Fibroblast of lung (primary cell): Measurements from ENCODE around the gene GRHL3. TPM values are rescaled to one million over a fixed set of nuclear protein-coding genes. Genes with fewer than 3 reads are reported as not detected.

ENCODE experiments used
- DNase-seq, 2 donors: peaks; one replicate each; pipeline versions ENCODE4 v3.0.0 to v3.0.0-alpha.2; 2010; ENCODE audit warnings: low read depth in 2 of 2
- H2AFZ ChIP-seq: 2 replicates; pipeline ENCODE4 v1.5.1; 2012; ENCODE audit warnings: low read length, control low read depth, inconsistent platforms
- H3K27ac ChIP-seq: 2 replicates; pipeline ENCODE4 v1.5.1; 2011; ENCODE audit warnings: low read length, control low read depth; ENCODE audit not compliant: insufficient read depth
- H3K27me3 ChIP-seq: 2 replicates; pipeline ENCODE4 v1.5.1; 2011; ENCODE audit warnings: mild to moderate bottlenecking, low read length; ENCODE audit not compliant: control insufficient read depth, insufficient read depth
- H3K36me3 ChIP-seq: 2 replicates; pipeline ENCODE4 v1.5.1; 2011; ENCODE audit warnings: low read length; ENCODE audit not compliant: control insufficient read depth, insufficient read depth
- H3K4me1 ChIP-seq: 2 replicates; pipeline ENCODE4 v1.5.1; 2011; ENCODE audit warnings: low read length; ENCODE audit not compliant: control insufficient read depth, insufficient read depth; ENCODE audit errors: extremely low read depth
- H3K4me2 ChIP-seq: 2 replicates; pipeline ENCODE4 v1.5.1; 2011; ENCODE audit warnings: low read length, control low read depth; ENCODE audit not compliant: insufficient read depth; ENCODE audit errors: extremely low read depth
- H3K4me3 ChIP-seq, 4 experiments: fragments of 200-600 bp in 1 of 4; sonication (generic) in 1 of 4; replicated peaks in 1 of 4; 2 replicates each; pipeline ENCODE4 v1.5.1; 2011 to 2016; ENCODE audit warnings: low read length in 4 of 4, low read depth in 3 of 4, mild to moderate bottlenecking in 3 of 4, control low read depth in 2 of 4, inconsistent platforms in 1 of 4, mixed read lengths in 1 of 4; ENCODE audit not compliant: insufficient read depth in 1 of 4; ENCODE audit errors: control extremely low read depth in 1 of 4
- H3K79me2 ChIP-seq: 2 replicates; pipeline ENCODE4 v1.5.1; 2012; ENCODE audit warnings: mild to moderate bottlenecking, low read length, inconsistent platforms; ENCODE audit not compliant: control insufficient read depth, insufficient read depth
- H3K9ac ChIP-seq: 2 replicates; pipeline ENCODE4 v1.5.1; 2011; ENCODE audit warnings: mild to moderate bottlenecking, low read length, control low read depth; ENCODE audit not compliant: insufficient read depth
- H3K9me3 ChIP-seq: 2 replicates; pipeline ENCODE4 v1.5.1; 2012; ENCODE audit warnings: low read depth, low read length; ENCODE audit not compliant: control insufficient read depth, insufficient read depth
- H4K20me1 ChIP-seq: 2 replicates; pipeline ENCODE4 v1.5.1; 2011; ENCODE audit warnings: low read length; ENCODE audit not compliant: control insufficient read depth, insufficient read depth; ENCODE audit errors: extremely low read depth
- EZH2 ChIP-seq: IDR thresholded peaks from 2 replicates; pipeline ENCODE4 v1.5.1; 2012; ENCODE audit warnings: low read length, control low read depth, mild to moderate bottlenecking; ENCODE audit errors: missing control alignments
- polyA plus RNA-seq, 2 donors: library from polyadenylated mRNA; depleted of rRNA in 1 of 2; stranded (reverse) in 1 of 2; unstranded in 1 of 2; fragments of >200 nt; gene quantifications; 2 replicates each; pipeline ENCODE4 v1.2.1, GENCODE V29; 2011 to 2012; ENCODE audit warnings: missing spikeins in 1 of 2
- total RNA-seq: library from RNA; depleted of rRNA; stranded (reverse); fragments of >200 nt; gene quantifications from 2 replicates; pipeline ENCODE4 v1.2.1, GENCODE V29; 2014
- TF ChIP-seq, protein P1 (sequence below), 2 donors: IDR thresholded peaks in 1 of 2; conservative IDR thresholded peaks in 1 of 2; 1 replicate in 1 of 2; 2 replicates in 1 of 2; pipeline ENCODE4 v1.5.1; 2011 to 2012; ENCODE audit warnings: low read length in 2 of 2, control low read depth in 1 of 2, inconsistent platforms in 1 of 2, low read depth in 1 of 2, mild to moderate bottlenecking in 1 of 2

GRHL3 gene
- total and polyA plus RNA-seq, 2 donors (not counting 1 experiment from before 2014, with no cell fraction given), result 0.03 TPM; not detected in 1

DNA sequence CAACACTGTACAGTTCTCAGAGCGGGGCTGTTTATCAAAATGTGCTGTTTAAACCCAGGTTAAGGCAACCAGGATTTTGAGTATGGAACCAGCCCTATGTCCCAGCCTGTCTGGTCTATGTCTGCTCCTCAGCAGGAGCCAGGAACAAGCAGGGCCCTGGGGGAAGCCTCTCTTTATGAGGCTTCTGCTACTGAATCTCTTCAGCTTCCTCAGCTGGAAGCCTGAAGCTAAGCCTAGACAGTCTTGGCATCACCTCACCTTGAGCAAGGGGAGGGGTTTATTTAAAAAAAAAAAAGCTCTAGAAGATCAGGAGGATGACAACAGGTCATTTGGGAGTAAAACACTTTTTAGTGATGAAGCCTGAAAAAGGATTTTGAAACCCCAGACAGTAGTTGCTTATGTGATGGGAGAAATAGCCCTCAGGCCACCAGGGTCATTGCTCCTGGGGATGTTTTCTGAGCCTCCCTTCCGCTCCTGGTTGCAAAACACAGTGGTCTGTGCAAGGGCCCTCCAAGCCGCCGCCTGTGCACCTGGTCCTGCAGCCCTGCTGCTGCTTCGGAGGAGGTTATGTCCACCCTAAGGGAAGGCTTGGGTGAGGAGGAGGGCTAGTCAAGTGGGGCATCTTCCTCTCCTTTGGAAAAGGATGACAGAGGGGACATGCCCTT lies 21.8 kb upstream of the GRHL3 start:
- no peak overlapping the region for H3K27ac ChIP-seq
- H3K79me2 ChIP-seq, result no peaks in the 10 kb centered on the region
- TF ChIP-seq EZH2, result no peak
- TF ChIP-seq, protein P1, sequence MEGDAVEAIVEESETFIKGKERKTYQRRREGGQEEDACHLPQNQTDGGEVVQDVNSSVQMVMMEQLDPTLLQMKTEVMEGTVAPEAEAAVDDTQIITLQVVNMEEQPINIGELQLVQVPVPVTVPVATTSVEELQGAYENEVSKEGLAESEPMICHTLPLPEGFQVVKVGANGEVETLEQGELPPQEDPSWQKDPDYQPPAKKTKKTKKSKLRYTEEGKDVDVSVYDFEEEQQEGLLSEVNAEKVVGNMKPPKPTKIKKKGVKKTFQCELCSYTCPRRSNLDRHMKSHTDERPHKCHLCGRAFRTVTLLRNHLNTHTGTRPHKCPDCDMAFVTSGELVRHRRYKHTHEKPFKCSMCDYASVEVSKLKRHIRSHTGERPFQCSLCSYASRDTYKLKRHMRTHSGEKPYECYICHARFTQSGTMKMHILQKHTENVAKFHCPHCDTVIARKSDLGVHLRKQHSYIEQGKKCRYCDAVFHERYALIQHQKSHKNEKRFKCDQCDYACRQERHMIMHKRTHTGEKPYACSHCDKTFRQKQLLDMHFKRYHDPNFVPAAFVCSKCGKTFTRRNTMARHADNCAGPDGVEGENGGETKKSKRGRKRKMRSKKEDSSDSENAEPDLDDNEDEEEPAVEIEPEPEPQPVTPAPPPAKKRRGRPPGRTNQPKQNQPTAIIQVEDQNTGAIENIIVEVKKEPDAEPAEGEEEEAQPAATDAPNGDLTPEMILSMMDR (conservative IDR thresholded peaks at IDR 0.05 in 1 of 2, IDR thresholded peaks at IDR 0.05 in 1 of 2; ENCODE audit: low read depth in 1 of 2, low read length in 2 of 2), result no peak
- H3K9ac ChIP-seq, result no peak overlapping the region
- H3K4me3 ChIP-seq, result no peak overlapping the region
- H3K27me3 ChIP-seq, result peaks cover 9% of the 10 kb centered on the region
- no peak overlapping the region for H2AFZ ChIP-seq
- no peaks in the 10 kb centered on the region for H3K36me3 ChIP-seq
- DNase-seq, result no peak
- no peaks in the 10 kb centered on the region for H4K20me1 ChIP-seq
- peaks cover 9% of the 10 kb centered on the region for H3K4me1 ChIP-seq
- no peak overlapping the region for H3K4me2 ChIP-seq
- no peaks in the 10 kb centered on the region for H3K9me3 ChIP-seq

DNA sequence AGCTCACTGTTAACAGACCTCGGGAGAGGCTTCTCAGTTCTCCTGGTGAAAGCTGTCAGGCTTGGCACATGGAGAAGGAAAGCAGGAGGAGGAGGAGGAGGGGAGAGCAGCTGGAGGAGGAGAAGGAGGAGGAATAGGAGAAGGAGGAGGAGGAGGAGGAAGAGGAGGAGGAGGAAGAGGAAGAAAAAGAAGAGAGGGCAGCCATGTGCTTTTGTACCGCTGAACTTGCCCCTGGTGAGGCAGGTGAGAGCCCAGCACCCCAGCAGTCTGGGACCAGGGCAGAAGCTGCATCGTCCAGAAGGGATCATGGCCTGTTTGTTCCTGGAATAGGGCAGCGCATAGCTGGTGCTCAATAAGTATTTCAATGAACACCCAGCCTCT lies 21.3 kb upstream of the GRHL3 start:
- no peak overlapping the region for H3K4me2 ChIP-seq
- no peak for DNase-seq
- peaks cover 9% of the 10 kb centered on the region for H3K4me1 ChIP-seq
- H3K79me2 ChIP-seq, result no peaks in the 10 kb centered on the region
- H3K9ac ChIP-seq, result no peak overlapping the region
- no peaks in the 10 kb centered on the region for H3K36me3 ChIP-seq
- TF ChIP-seq EZH2, result no peak
- TF ChIP-seq, protein P1 (conservative IDR thresholded peaks at IDR 0.05 in 1 of 2, IDR thresholded peaks at IDR 0.05 in 1 of 2; ENCODE audit: low read depth in 1 of 2, low read length in 2 of 2), result no peak
- H3K27ac ChIP-seq, result no peak overlapping the region
- H2AFZ ChIP-seq, result no peak overlapping the region
- H3K27me3 ChIP-seq, result peaks cover 9% of the 10 kb centered on the region
- H3K9me3 ChIP-seq, result no peaks in the 10 kb centered on the region
- H4K20me1 ChIP-seq, result no peaks in the 10 kb centered on the region
- H3K4me3 ChIP-seq, result no peak overlapping the region

DNA sequence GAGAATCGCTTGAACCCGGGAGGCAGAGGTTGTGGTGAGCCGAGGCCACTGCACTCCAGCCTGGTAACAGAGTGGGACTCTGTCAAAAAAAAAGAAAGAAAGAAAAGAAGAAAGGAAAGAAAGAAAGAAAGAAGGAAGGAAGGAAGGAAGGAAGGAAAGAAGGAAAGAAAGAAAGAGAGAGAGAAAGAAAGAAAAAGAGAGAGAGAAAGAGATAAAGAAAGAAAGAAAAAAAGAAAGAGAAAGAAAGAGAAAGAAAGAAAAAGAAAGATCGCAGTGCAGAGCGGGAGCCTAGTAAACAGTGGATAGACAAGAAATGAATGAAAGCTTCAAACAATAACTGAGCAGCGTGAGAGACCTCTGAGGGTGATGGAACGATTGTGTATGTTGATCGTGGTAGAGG lies 20.6 kb upstream of the GRHL3 start:
- no peaks in the 10 kb centered on the region for H3K9me3 ChIP-seq
- H2AFZ ChIP-seq, result no peak overlapping the region
- H3K4me3 ChIP-seq, result no peak overlapping the region
- H3K4me1 ChIP-seq, result peaks cover 9% of the 10 kb centered on the region
- H4K20me1 ChIP-seq, result no peaks in the 10 kb centered on the region
- TF ChIP-seq, protein P1 (conservative IDR thresholded peaks at IDR 0.05 in 1 of 2, IDR thresholded peaks at IDR 0.05 in 1 of 2; ENCODE audit: low read depth in 1 of 2, low read length in 2 of 2), result no peak
- TF ChIP-seq EZH2, result no peak
- DNase-seq, result no peak
- no peak overlapping the region for H3K9ac ChIP-seq
- no peaks in the 10 kb centered on the region for H3K79me2 ChIP-seq
- H3K27me3 ChIP-seq, result peaks cover 9% of the 10 kb centered on the region
- no peaks in the 10 kb centered on the region for H3K36me3 ChIP-seq
- H3K4me2 ChIP-seq, result no peak overlapping the region
- H3K27ac ChIP-seq, result no peak overlapping the region
